ENCODE results near the gene LRTM2.

- TF ChIP-seq CTCF (conservative IDR thresholded peaks at IDR 0.05; ENCODE audit: low read length) (no peak), EZH2phosphoT487 (IDR thresholded peaks at IDR 0.05; ENCODE audit: borderline replicate concordance, low read depth, low read length) (no peak)
These were observed 10.1 kb downstream of the LRTM2 start for GRCh38 chr12:1830401-1830845.
